Body of pancreas (tissue), 4 donors: Measurements from ENCODE around the gene EYS. TPM values are rescaled to one million over a fixed set of nuclear protein-coding genes. Genes with fewer than 3 reads are reported as not detected.

Experiments
- ATAC-seq: fragments of 150-250 bp; one replicate; pipeline ENCODE4 v1.9.1; 2016
- DNase-seq, 4 donors: peaks; one replicate each; pipeline ENCODE4 v3.0.0-alpha.2; 2019
- H3K27ac ChIP-seq, 4 donors: fragments of 200-600 bp; sonication (generic); 1 replicate in 3 of 4; 2 replicates in 1 of 4; pipeline versions ENCODE4 v1.5.1 to v1.6.1; 2016 to 2019; ENCODE audit warnings: mild to moderate bottlenecking in 1 of 4, mixed read lengths in 1 of 4, moderate library complexity in 1 of 4
- H3K27me3 ChIP-seq, 2 donors: fragments of 200-600 bp; sonication (generic); one replicate each; pipeline ENCODE4 v1.6.0; 2016; ENCODE audit warnings: mild to moderate bottlenecking in 1 of 2
- H3K36me3 ChIP-seq, 2 donors: fragments of 200-600 bp; sonication (generic); replicated peaks in 1 of 2; 2 replicates each; pipeline ENCODE4 v1.5.1; 2016; ENCODE audit warnings: low read depth in 2 of 2; ENCODE audit not compliant: insufficient read depth in 1 of 2
- H3K4me1 ChIP-seq: fragments of 200-600 bp; sonication (generic); one replicate; pipeline ENCODE4 v1.6.0; 2016
- H3K4me3 ChIP-seq, 2 donors: fragments of 200-600 bp; sonication (generic); 1 replicate in 1 of 2; 2 replicates in 1 of 2; pipeline ENCODE4 v1.5.1; 2016 to 2019
- H3K9me3 ChIP-seq, 3 donors: fragments of 200-600 bp; sonication (generic); 1 replicate in 2 of 3; 2 replicates in 1 of 3; pipeline ENCODE4 v1.5.1; 2016
- POLR2A ChIP-seq, 3 donors: fragments of 450-650 bp; IDR thresholded peaks; one replicate each; pipeline ENCODE4 v1.6.1; 2016; ENCODE audit warnings: antibody characterized with exemption in 3 of 3, mild to moderate bottlenecking in 2 of 3
- WGBS, 2 donors: methylation state at CpG; one replicate each; pipeline ENCODE4 v1.1.5; 2017; 5-methylcytosine and 5-hydroxymethylcytosine counted together
- intact Hi-C: fragments of 100-400 bp; cut with DNase I; formaldehyde crosslinking; loops from one replicate; pipeline ENCODE4 v1.15.1; 2023
- total RNA-seq, 2 donors: library from RNA; depleted of rRNA; stranded (reverse); fragments of >200 nt; gene quantifications; one replicate each; pipeline ENCODE4 v1.1.0, GENCODE V29; 2016
- TF ChIP-seq, protein P1 (sequence below), 7 experiments: fragments of 450-650 bp in 4 of 7; fragments of 200-600 bp in 3 of 7; sonication (generic) in 3 of 7; IDR thresholded peaks; one replicate each; pipeline ENCODE4 v1.5.1; 2016 to 2019; ENCODE audit warnings: antibody characterized with exemption in 7 of 7

The EYS gene
- total RNA-seq, 2 donors from 2014 or later: 0.26 TPM; not detected in 1

DNA sequence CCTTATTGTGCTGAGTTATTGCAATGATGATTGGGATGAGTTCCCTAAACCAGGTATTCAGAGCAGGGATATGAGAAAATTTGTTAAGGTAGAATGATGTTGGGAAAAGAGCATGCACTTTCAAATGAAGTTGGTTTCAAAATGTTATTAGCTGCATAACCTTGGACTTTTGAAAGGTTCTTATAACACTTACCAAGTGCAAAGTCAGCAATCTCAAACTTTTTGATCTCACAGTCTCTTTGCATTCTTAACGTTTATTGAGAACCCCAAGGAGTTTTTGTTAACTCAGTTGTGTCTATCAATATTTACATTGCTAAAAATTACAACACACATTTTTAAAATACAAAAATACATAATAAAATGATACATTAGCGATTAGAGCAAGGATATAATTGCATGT is 1269.0 kb downstream of the EYS start:
- Histone ChIP-seq H3K9me3 (no peaks in the 10 kb centered on the region), H3K4me1 (no peaks in the 10 kb centered on the region), H3K27ac (no peak overlapping the region), H3K4me3 (no peak overlapping the region), H3K36me3 (no peaks in the 10 kb centered on the region), H3K27me3 (no peaks in the 10 kb centered on the region)
- no peak for ATAC-seq
- no peak for DNase-seq
- TF ChIP-seq, protein P1, sequence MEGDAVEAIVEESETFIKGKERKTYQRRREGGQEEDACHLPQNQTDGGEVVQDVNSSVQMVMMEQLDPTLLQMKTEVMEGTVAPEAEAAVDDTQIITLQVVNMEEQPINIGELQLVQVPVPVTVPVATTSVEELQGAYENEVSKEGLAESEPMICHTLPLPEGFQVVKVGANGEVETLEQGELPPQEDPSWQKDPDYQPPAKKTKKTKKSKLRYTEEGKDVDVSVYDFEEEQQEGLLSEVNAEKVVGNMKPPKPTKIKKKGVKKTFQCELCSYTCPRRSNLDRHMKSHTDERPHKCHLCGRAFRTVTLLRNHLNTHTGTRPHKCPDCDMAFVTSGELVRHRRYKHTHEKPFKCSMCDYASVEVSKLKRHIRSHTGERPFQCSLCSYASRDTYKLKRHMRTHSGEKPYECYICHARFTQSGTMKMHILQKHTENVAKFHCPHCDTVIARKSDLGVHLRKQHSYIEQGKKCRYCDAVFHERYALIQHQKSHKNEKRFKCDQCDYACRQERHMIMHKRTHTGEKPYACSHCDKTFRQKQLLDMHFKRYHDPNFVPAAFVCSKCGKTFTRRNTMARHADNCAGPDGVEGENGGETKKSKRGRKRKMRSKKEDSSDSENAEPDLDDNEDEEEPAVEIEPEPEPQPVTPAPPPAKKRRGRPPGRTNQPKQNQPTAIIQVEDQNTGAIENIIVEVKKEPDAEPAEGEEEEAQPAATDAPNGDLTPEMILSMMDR (IDR thresholded peaks at IDR 0.05): no peak
- no peak for TF ChIP-seq POLR2A (IDR thresholded peaks at IDR 0.05)
- intact Hi-C loops: no loop called here
- WGBS, 2 donors: 44 to 52% methylated on average over 2 of the region's 2 CpGs

DNA sequence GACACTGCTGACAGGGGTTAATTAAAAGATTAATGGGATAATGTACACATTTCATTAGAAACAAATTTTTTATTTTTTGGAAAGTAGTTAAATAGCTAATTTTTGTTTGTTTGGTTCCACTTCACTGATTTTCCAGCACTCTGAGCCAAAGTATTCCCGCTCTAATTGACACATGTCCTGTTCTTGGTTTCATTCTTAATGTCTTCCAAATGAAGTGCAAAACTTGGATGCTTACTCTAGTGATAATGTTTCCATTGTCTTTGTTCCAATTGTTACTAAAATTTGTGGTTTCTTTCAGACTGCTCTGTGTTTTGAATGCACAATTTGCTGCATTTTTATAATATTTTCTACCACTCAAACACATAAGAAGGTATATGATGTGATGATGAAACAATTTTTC is 1277.1 kb downstream of the EYS start:
- no peaks in the 10 kb centered on the region for H3K36me3 ChIP-seq
- no peak for TF ChIP-seq POLR2A (IDR thresholded peaks at IDR 0.05)
- TF ChIP-seq, protein P1 (IDR thresholded peaks at IDR 0.05): no peak
- DNase-seq (no peak), ATAC-seq (no peak)
- H3K9me3 ChIP-seq: no peaks in the 10 kb centered on the region
- H3K27ac ChIP-seq: no peak overlapping the region
- WGBS, 2 donors: 71 to 73% methylated on average over 1 of the region's 1 CpG
- H3K4me3 ChIP-seq: no peak overlapping the region
- H3K4me1 ChIP-seq: no peaks in the 10 kb centered on the region
- intact Hi-C loops: no loop called here
- no peaks in the 10 kb centered on the region for H3K27me3 ChIP-seq

DNA sequence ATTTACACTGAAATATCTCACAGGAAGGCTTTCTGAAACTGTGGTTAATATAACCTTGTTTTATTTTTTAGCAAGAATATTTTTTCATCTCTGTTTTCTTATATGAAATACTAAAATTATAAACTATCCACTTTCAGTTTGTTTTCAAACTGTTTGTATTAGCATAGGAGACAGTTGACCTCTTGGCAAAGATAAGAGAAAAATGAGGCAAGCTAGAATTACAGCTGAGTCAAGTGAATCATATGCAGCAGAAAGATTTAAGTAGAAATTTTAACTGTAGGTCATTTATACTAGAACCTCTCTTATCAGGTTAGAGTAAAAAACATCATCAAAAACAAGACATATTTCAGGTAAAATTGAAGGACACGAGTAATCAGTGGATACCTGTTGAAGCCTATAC is 1278.8 kb downstream of the EYS start:
- intact Hi-C loops: no loop called here
- TF ChIP-seq, protein P1 (IDR thresholded peaks at IDR 0.05): no peak
- TF ChIP-seq POLR2A (IDR thresholded peaks at IDR 0.05): no peak
- 21 to 24% methylated on average over 1 of the region's 1 CpG for WGBS, 2 donors
- H3K4me1 ChIP-seq: no peaks in the 10 kb centered on the region
- no peak overlapping the region for H3K4me3 ChIP-seq
- H3K36me3 ChIP-seq: no peaks in the 10 kb centered on the region
- DNase-seq (no peak), ATAC-seq (no peak)
- H3K9me3 ChIP-seq: no peaks in the 10 kb centered on the region
- H3K27me3 ChIP-seq: no peaks in the 10 kb centered on the region
- H3K27ac ChIP-seq: no peak overlapping the region

DNA sequence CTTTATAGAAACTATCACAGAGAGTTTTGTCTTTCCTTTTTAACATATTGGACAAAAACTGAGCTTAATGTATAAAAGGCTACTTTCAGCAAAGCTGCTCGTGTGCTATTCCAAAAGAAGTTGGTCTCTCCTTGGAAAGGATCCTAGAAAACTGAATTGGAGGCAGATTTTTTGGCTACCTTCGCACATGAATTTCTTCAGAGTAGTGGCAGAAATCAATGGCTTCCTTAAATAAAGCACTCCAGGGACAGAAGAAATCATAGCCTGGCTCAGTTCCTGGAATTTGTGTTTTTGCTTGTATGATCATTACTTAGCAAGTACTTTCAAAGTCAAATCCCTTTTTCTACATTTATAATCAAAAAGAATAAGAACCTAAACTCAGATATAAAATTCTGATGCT is 1291.1 kb downstream of the EYS start:
- ATAC-seq: no peak
- 27 to 30% methylated on average over 2 of the region's 2 CpGs for WGBS, 2 donors
- intact Hi-C loops: no loop called here
- no peaks in the 10 kb centered on the region for H3K4me1 ChIP-seq
- no peaks in the 10 kb centered on the region for H3K9me3 ChIP-seq
- DNase-seq: no peak
- no peak for TF ChIP-seq POLR2A (IDR thresholded peaks at IDR 0.05)
- TF ChIP-seq, protein P1 (IDR thresholded peaks at IDR 0.05): no peak
- H3K27me3 ChIP-seq: no peaks in the 10 kb centered on the region
- no peaks in the 10 kb centered on the region for H3K36me3 ChIP-seq
- H3K4me3 ChIP-seq: no peak overlapping the region
- no peak overlapping the region for H3K27ac ChIP-seq

DNA sequence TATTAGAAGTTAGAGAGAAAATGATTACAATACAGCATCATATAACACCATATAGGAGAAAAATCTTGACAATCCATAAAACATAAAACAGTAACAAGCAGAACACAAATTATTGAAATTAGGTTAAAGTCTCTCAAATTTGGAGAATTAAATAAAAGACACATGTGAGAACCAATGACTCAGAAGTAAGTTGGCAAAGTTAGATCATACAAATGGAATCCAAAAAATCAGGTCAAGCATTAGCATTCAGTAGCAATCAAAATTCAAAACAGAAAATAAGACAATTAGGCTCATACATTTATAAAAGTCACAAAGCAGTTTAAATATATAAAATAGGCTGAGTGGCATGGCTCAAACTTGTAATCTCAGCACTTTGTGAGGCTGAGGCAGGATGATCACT is 1295.8 kb downstream of the EYS start:
- no peak overlapping the region for H3K27ac ChIP-seq
- TF ChIP-seq, protein P1 (IDR thresholded peaks at IDR 0.05): no peak
- TF ChIP-seq POLR2A (IDR thresholded peaks at IDR 0.05): no peak
- no peak overlapping the region for H3K4me3 ChIP-seq
- no peaks in the 10 kb centered on the region for H3K36me3 ChIP-seq
- H3K27me3 ChIP-seq: no peaks in the 10 kb centered on the region
- intact Hi-C loops: no loop called here
- DNase-seq (no peak), ATAC-seq (no peak)
- no peaks in the 10 kb centered on the region for H3K4me1 ChIP-seq
- no peaks in the 10 kb centered on the region for H3K9me3 ChIP-seq
